Endothelial cell of umbilical vein (primary cell): ENCODE data around the gene KCNJ5. TPM values are rescaled to one million over a fixed set of nuclear protein-coding genes. Genes with fewer than 3 reads are reported as not detected.

Experiments
- BruUV-seq: library from RNA; stranded (reverse); fragments of 400-500 nt; replicated peaks from 2 replicates; lab custom pipeline; 2021; lab: Mats Ljungman, UMichigan
- CTCF ChIA-PET: fragments of 300-600, 350-600 bp; sonication (Branson Sonifier 250); formaldehyde crosslinking; loops from one replicate; lab custom pipeline; 2021; ENCODE audit warnings: antibody characterized with exemption, inconsistent platforms; lab: Charles Lee
- POLR2A ChIA-PET: fragments of 300-600, 350-600 bp; sonication (Branson Sonifier 250); formaldehyde crosslinking; loops from one replicate; lab custom pipeline; 2021; ENCODE audit warnings: antibody characterized with exemption, inconsistent platforms; lab: Charles Lee
- DNase-seq: peaks from one replicate; pipeline ENCODE4 v3.0.0-alpha.2; 2011; ENCODE audit warnings: low read depth, low spot score
- FAIRE-seq: peaks from 2 replicates; lab custom pipeline; 2011; peaks lifted over from hg19 to GRCh38; lab: Jason Lieb, UNC
- H2AFZ ChIP-seq: 2 replicates; pipeline ENCODE4 v1.6.0; 2012; ENCODE audit warnings: low read depth, low read length, control low read depth, inconsistent platforms
- H3K27ac ChIP-seq: 2 replicates; pipeline ENCODE4 v1.5.1; 2011; ENCODE audit warnings: low read depth, mild to moderate bottlenecking, control low read depth, low read length, moderate library complexity; ENCODE audit not compliant: insufficient read depth
- H3K27me3 ChIP-seq, 2 experiments: 2 replicates each; pipeline versions ENCODE4 v1.6.0 to v1.6.1; 2011; ENCODE audit warnings: low read length in 2 of 2, mixed read lengths in 1 of 2; ENCODE audit not compliant: control insufficient read depth in 2 of 2, insufficient read depth in 2 of 2
- H3K36me3 ChIP-seq, 2 experiments: 2 replicates in 1 of 2; 3 replicates in 1 of 2; pipeline ENCODE4 v1.5.1; 2011; ENCODE audit warnings: low read length in 2 of 2, mild to moderate bottlenecking in 1 of 2, moderate library complexity in 1 of 2; ENCODE audit not compliant: control insufficient read depth in 2 of 2, insufficient read depth in 2 of 2; ENCODE audit errors: extremely low read depth in 1 of 2
- H3K4me1 ChIP-seq: 3 replicates; pipeline ENCODE4 v1.5.1; 2011; ENCODE audit warnings: mild to moderate bottlenecking, low read length; ENCODE audit not compliant: control insufficient read depth, insufficient read depth; ENCODE audit errors: extremely low read depth
- H3K4me2 ChIP-seq: 2 replicates; pipeline ENCODE4 v1.6.1; 2011; ENCODE audit warnings: low read length, control low read depth, mixed read lengths; ENCODE audit not compliant: insufficient read depth
- H3K4me3 ChIP-seq, 3 experiments: fragments of 200-600 bp in 1 of 3; sonication (generic), shearing (Covaris generic) in 1 of 3; replicated peaks in 1 of 3; 2 replicates each; pipeline ENCODE4 v1.5.1; 2011 to 2016; ENCODE audit warnings: control low read depth in 3 of 3, low read length in 3 of 3, mild to moderate bottlenecking in 2 of 3, inconsistent platforms in 1 of 3, low read depth in 1 of 3, moderate library complexity in 1 of 3; ENCODE audit not compliant: insufficient read depth in 1 of 3
- H3K79me2 ChIP-seq: 2 replicates; pipeline ENCODE4 v1.6.0; 2012; ENCODE audit warnings: low read length, inconsistent platforms; ENCODE audit not compliant: control insufficient read depth, insufficient read depth
- H3K9ac ChIP-seq: replicated peaks from 2 replicates; pipeline ENCODE3; 2011; ENCODE audit warnings: low read length, control low read depth; ENCODE audit not compliant: insufficient read depth; ENCODE audit errors: extremely low read depth
- H3K9me1 ChIP-seq: replicated peaks from 3 replicates; pipeline ENCODE4 v1.6.0; 2011; ENCODE audit warnings: mild to moderate bottlenecking, low read length; ENCODE audit not compliant: control insufficient read depth, insufficient read depth; ENCODE audit errors: extremely low read depth
- H3K9me3 ChIP-seq: replicated peaks from 2 replicates; pipeline ENCODE4 v1.5.1; 2012; ENCODE audit warnings: low read length, inconsistent platforms; ENCODE audit not compliant: control insufficient read depth, insufficient read depth
- H4K20me1 ChIP-seq: replicated peaks from 2 replicates; pipeline ENCODE3; 2011; ENCODE audit warnings: mild to moderate bottlenecking, low read length; ENCODE audit not compliant: control insufficient read depth, insufficient read depth; ENCODE audit errors: extremely low read depth
- EZH2 ChIP-seq: IDR thresholded peaks from 2 replicates; pipeline ENCODE4 v1.6.1; 2012; ENCODE audit warnings: borderline replicate concordance, low read depth, mild to moderate bottlenecking, moderate library complexity, low read length, inconsistent platforms; ENCODE audit not compliant: severe bottlenecking
- FOS ChIP-seq: IDR thresholded peaks from 2 replicates; pipeline ENCODE4 v1.6.1; 2011; ENCODE audit warnings: mild to moderate bottlenecking, low read length, moderate library complexity, borderline replicate concordance; ENCODE audit not compliant: insufficient read depth
- GATA2 ChIP-seq: IDR thresholded peaks from 2 replicates; pipeline ENCODE4 v1.7.0; 2011; ENCODE audit warnings: low read depth, mild to moderate bottlenecking, moderate library complexity, mixed read lengths, low read length; ENCODE audit not compliant: insufficient read length, insufficient read depth
- POLR2A ChIP-seq: IDR thresholded peaks from 2 replicates; pipeline ENCODE4 v1.6.1; 2012; ENCODE audit warnings: low read depth, mild to moderate bottlenecking, control low read depth, low read length
- dilution Hi-C: fragments of 300-500 bp; cut with MboI; formaldehyde crosslinking; loops from one replicate; pipeline ENCODE4 v1.15.0; 2019; ENCODE audit warnings: low sequenced_read_pairs; ENCODE audit not compliant: extremely low pct_ligation_motif_present
- intact Hi-C: fragments of 100-400 bp; cut with micrococcal nuclease; formaldehyde crosslinking; loops from one replicate; pipeline ENCODE4 v1.10.0; 2022
- polyA plus RNA-seq, 4 experiments: library from polyadenylated mRNA; depleted of rRNA in 3 of 4; stranded (reverse) in 3 of 4; unstranded in 1 of 4; fragments of >200 nt; gene quantifications; 2 replicates each; pipeline versions ENCODE4 v1.2.1 to v1.2.3, GENCODE V29; 2011 to 2012; ENCODE audit warnings: missing spikeins in 1 of 4
- total RNA-seq: library from RNA; stranded (reverse); gene quantifications from 2 replicates; pipeline ENCODE4 v1.2.3, GENCODE V29; 2021
- TF ChIP-seq, protein P1 (sequence below), 2 donors: IDR thresholded peaks; 1 replicate in 1 of 2; 2 replicates in 1 of 2; pipeline ENCODE4 v1.5.1; 2011; ENCODE audit warnings: low read length in 2 of 2, mild to moderate bottlenecking in 2 of 2, moderate library complexity in 2 of 2, control low read depth in 1 of 2, inconsistent platforms in 1 of 2, low read depth in 1 of 2; ENCODE audit not compliant: insufficient read depth in 1 of 2; ENCODE audit errors: extremely low read depth in 1 of 2
- TF ChIP-seq, protein P2 (sequence below): IDR thresholded peaks from 2 replicates; pipeline ENCODE4 v1.6.1; 2011; ENCODE audit not compliant: insufficient read depth, insufficient read length

Gene KCNJ5
- total and polyA plus RNA-seq, 2 donors (not counting 3 experiments of a cell fraction or from before 2014, with no cell fraction given), result 0.13 TPM; not detected in 1

DNA sequence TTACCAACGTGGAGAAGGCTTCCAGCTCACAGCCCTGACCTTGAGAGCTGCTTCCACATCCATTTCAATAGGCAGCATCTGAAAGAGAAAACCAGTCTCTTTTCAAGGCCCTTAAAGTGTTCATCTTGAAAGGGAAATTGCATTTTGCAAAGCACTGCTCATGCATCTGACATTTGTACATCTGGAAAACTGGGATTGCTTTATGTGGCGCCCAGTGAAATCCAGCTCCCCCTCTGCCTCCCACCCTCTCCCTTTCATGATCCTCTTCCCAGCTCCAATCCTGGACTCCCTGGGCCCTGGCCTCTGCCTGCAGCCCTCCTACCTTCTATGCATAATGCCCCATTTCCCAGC lies 34.1 kb downstream of the KCNJ5 start:
- H3K4me3 ChIP-seq, result no peak overlapping the region
- no peaks in the 10 kb centered on the region for H3K79me2 ChIP-seq
- no peaks in the 10 kb centered on the region for H3K4me1 ChIP-seq
- no peak overlapping the region for H3K4me2 ChIP-seq
- no peak for DNase-seq
- H3K9me1 ChIP-seq, result no peaks in the 10 kb centered on the region
- no peak overlapping the region for H3K27ac ChIP-seq
- TF ChIP-seq, protein P1, sequence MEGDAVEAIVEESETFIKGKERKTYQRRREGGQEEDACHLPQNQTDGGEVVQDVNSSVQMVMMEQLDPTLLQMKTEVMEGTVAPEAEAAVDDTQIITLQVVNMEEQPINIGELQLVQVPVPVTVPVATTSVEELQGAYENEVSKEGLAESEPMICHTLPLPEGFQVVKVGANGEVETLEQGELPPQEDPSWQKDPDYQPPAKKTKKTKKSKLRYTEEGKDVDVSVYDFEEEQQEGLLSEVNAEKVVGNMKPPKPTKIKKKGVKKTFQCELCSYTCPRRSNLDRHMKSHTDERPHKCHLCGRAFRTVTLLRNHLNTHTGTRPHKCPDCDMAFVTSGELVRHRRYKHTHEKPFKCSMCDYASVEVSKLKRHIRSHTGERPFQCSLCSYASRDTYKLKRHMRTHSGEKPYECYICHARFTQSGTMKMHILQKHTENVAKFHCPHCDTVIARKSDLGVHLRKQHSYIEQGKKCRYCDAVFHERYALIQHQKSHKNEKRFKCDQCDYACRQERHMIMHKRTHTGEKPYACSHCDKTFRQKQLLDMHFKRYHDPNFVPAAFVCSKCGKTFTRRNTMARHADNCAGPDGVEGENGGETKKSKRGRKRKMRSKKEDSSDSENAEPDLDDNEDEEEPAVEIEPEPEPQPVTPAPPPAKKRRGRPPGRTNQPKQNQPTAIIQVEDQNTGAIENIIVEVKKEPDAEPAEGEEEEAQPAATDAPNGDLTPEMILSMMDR (IDR thresholded peaks at IDR 0.05; ENCODE audit: extremely low read depth in 1 of 2, insufficient read depth in 1 of 2, low read depth in 1 of 2, low read length in 2 of 2), result no peak
- TF ChIP-seq GATA2 (no peak), EZH2 (no peak), POLR2A (no peak), FOS (no peak)
- TF ChIP-seq, protein P2, sequence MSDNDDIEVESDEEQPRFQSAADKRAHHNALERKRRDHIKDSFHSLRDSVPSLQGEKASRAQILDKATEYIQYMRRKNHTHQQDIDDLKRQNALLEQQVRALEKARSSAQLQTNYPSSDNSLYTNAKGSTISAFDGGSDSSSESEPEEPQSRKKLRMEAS, result no peak
- peaks cover 2 to 4% of the 10 kb centered on the region in 2 experiments for H3K27me3 ChIP-seq
- ChIA-PET CTCF (interaction anchor here (0.6 to 2.2 kb wide), 3 partner anchors 16 to 40 kb away, joined by 3 to 11 read pairs (median 3); no protein-coding TSS in a partner anchor), POLR2A (interaction anchor here (0.6 kb wide), 1 partner anchor 38 kb away, joined by 3 read pairs; no protein-coding TSS in a partner anchor)
- FAIRE-seq, result no peak
- no peak overlapping the region for H2AFZ ChIP-seq
- H3K9me3 ChIP-seq, result no peaks in the 10 kb centered on the region
- H3K36me3 ChIP-seq, result no peaks in the 10 kb centered on the region
- no peak overlapping the region for H3K9ac ChIP-seq
- H4K20me1 ChIP-seq, result no peaks in the 10 kb centered on the region
- dilution Hi-C loops (no loop called here), intact Hi-C loops (no loop called here)
- BruUV-seq, result no TSS peak
